ENCODE measurements around the gene DOK3. TPM values are rescaled to one million over a fixed set of nuclear protein-coding genes. Genes with fewer than 3 reads are reported as not detected.

DOK3 gene
- total RNA-seq, 1 experiment from 2014 or later = 8.0 TPM

- intact Hi-C loops (cut with micrococcal nuclease) = loop anchor here (1.0 to 2.0 kb wide), 3 partner anchors 52 to 341 kb away; no protein-coding TSS in a partner anchor
- Histone ChIP-seq H3K27me3 (ENCODE audit: insufficient read depth, low read length) (no peaks in the 10 kb centered on the region), H2AFZ (ENCODE audit: low read depth, low read length, poor library complexity, severe bottlenecking) (no peak overlapping the region), H3K36me3 (ENCODE audit: control insufficient read depth in 1 of 2, insufficient read depth in 2 of 2, low read length in 2 of 2) (peaks cover 0 to 11% of the 10 kb centered on the region in 2 experiments; a peak in 1 of 4 replicates), H3K9ac (ENCODE audit: low read length) (peak overlapping the region; percentile 92), H3K4me2 (ENCODE audit: low read length) (peak overlapping the region; percentile 96), H3K9me3 (ENCODE audit: control insufficient read depth in 1 of 2, insufficient read depth in 1 of 2, low read depth in 1 of 2, low read length in 2 of 2) (no peaks in the 10 kb centered on the region), H4K20me1 (ENCODE audit: insufficient read depth) (no peaks in the 10 kb centered on the region), H3K79me2 (ENCODE audit: insufficient read depth, low read length) (peaks cover 9% of the 10 kb centered on the region), H3K4me3 (replicated peaks in 1 of 2; ENCODE audit: low read depth in 1 of 2, low read length in 2 of 2) (peak overlapping the region; percentile 68 to 76), H3K27ac (ENCODE audit: low read depth, low read length) (peak overlapping the region; percentile 96), H3K9me2 (ENCODE audit: insufficient read depth) (no peaks in the 10 kb centered on the region), H3K4me1 (ENCODE audit: control insufficient read depth in 1 of 2, insufficient read depth in 2 of 2, low read length in 2 of 2) (peaks cover 18 to 53% of the 10 kb centered on the region in 2 experiments; a peak in 3 of 4 replicates)
- ATAC-seq (peak; percentile 43), DNase-seq (ENCODE audit: low read depth, low spot score) (peak; percentile 84)
- CTCF ChIA-PET = interaction anchor here (0.6 to 6.8 kb wide), 21 partner anchors 10 to 342 kb away, joined by 3 to 85 read pairs (median 6); partner anchors contain the start of genes GRK6, LMAN2, PDLIM7 and PFN3
- RAD21 ChIA-PET (ENCODE audit: low non-redundant PET in 1 of 2, low total read pairs in 2 of 2, uncharacterized antibody in 2 of 2, unreplicated experiment in 2 of 2) = interaction anchor here (0.7 to 0.9 kb wide), 3 partner anchors 30 to 149 kb away, joined by 3 to 4 read pairs (median 3); partner anchors contain the start of gene GRK6 (in 1 of the 2)
- POLR2A ChIA-PET = interaction anchor here (0.6 to 2.3 kb wide), 7 partner anchors 9 to 104 kb away, joined by 3 to 7 read pairs (median 4); partner anchors contain the start of genes LMAN2, PDLIM7 and PRR7
- BruUV-seq (replicated peaks) = TSS peak; percentile 69
- TF ChIP-seq POLR2A (IDR thresholded peaks at IDR 0.05; ENCODE audit: borderline replicate concordance, extremely low read depth, insufficient read depth, insufficient read length) (peak; percentile 23), POLR2AphosphoS5 (IDR thresholded peaks at IDR 0.05; ENCODE audit: low read depth, low read length) (peak; percentile 50), YY1 (IDR thresholded peaks at IDR 0.05; ENCODE audit: extremely low read depth, insufficient replicate concordance, low read depth, low read length) (peak; percentile 72), CTCF (IDR thresholded peaks at IDR 0.05 in 2 of 3, conservative IDR thresholded peaks at IDR 0.05 in 1 of 3; ENCODE audit: borderline replicate concordance in 1 of 3, insufficient read depth in 1 of 3, low read depth in 2 of 3, low read length in 2 of 3) (peak in 2 of 3 experiments; percentile 87 to 94; a peak in 4 of 6 replicates), ATF3 (IDR thresholded peaks at IDR 0.05) (no peak), ZBTB33 (IDR thresholded peaks at IDR 0.05; ENCODE audit: extremely low read depth, insufficient replicate concordance, low read length) (no peak), RAD21 (IDR thresholded peaks at IDR 0.05; ENCODE audit: low read depth) (no peak), EGR1 (IDR thresholded peaks at IDR 0.05; ENCODE audit: low read depth) (no peak), SIN3A (IDR thresholded peaks at IDR 0.05; ENCODE audit: low read depth) (no peak), ZNF274 (IDR thresholded peaks at IDR 0.05; ENCODE audit: low read depth, low read length) (no peak), EZH2phosphoT487 (IDR thresholded peaks at IDR 0.05; ENCODE audit: borderline replicate concordance) (no peak)
These were observed 53.7 kb downstream of the DOK3 start for GRCh38 chr5:177455661-177456590.
